Glutamatergic neuron (in vitro differentiated cells): ENCODE results near the gene PRKAR1B. TPM values are rescaled to one million over a fixed set of nuclear protein-coding genes. Genes with fewer than 3 reads are reported as not detected.

ENCODE experiments used
- DNase-seq: peaks from one replicate; pipeline ENCODE4 v3.0.0; 2022
- H3K27ac Mint-ChIP-seq: one replicate; pipeline ENCODE4 v1.8.0; 2020; ENCODE audit warnings: mild to moderate bottlenecking, mixed read lengths, inconsistent platforms; ENCODE audit not compliant: unreplicated experiment
- H3K27me3 Mint-ChIP-seq: one replicate; pipeline ENCODE4 v1.8.0; 2020; ENCODE audit warnings: mild to moderate bottlenecking, moderate library complexity, mixed read lengths, inconsistent platforms; ENCODE audit not compliant: unreplicated experiment
- H3K36me3 Mint-ChIP-seq: one replicate; pipeline ENCODE4 v1.8.0; 2020; ENCODE audit warnings: mild to moderate bottlenecking, mixed read lengths, inconsistent platforms; ENCODE audit not compliant: unreplicated experiment
- H3K4me1 Mint-ChIP-seq: one replicate; pipeline ENCODE4 v1.8.0; 2020; ENCODE audit warnings: mild to moderate bottlenecking, low read depth, mixed read lengths, inconsistent platforms; ENCODE audit not compliant: unreplicated experiment
- H3K4me3 Mint-ChIP-seq: one replicate; pipeline ENCODE4 v1.8.0; 2020; ENCODE audit warnings: mild to moderate bottlenecking, mixed read lengths, inconsistent platforms; ENCODE audit not compliant: unreplicated experiment
- H3K9me3 Mint-ChIP-seq: one replicate; pipeline ENCODE4 v1.8.0; 2020; ENCODE audit warnings: mild to moderate bottlenecking, moderate library complexity, mixed read lengths, inconsistent platforms; ENCODE audit not compliant: unreplicated experiment
- CTCF ChIP-seq: fragments of 200-600 bp; sonication (generic); IDR thresholded peaks from one replicate; pipeline ENCODE4 v1.5.0; 2021; ENCODE audit not compliant: partially characterized antibody, unreplicated experiment
- total RNA-seq: library from RNA; stranded (reverse); fragmentation: NEBNext Ultra II Directional; extraction: Animal tissue kit (Norgen Biotek cat#: 25700); gene quantifications from one replicate; pipeline ENCODE4 v1.2.1, GENCODE V29; 2021; ENCODE audit not compliant: unreplicated experiment

Gene PRKAR1B
- total RNA-seq, 1 donor from 2014 or later = 12.8 TPM

DNA sequence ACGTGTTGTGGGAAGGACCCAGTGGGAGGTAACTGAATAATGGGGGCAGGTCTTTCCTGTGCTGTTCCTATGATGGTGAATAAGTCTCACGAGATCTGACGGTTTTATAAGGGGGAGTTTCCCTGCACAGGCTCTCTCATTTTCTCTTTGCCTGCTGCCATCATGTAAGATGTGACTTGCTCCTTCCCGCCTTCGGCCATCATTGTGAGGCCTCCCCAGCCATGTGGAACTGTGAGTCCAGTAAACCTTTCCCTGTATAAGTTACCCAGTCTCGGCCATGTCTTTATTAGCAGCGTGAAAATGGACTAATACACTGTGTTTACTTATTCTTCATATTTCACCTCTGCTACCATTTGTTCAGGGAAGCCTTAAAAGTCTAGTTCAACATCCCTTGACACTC lies 2.8 kb downstream of the PRKAR1B start:
- peaks cover 23% of the 10 kb centered on the region for H3K36me3 Mint-ChIP-seq
- H3K4me3 Mint-ChIP-seq = no peak overlapping the region
- TF ChIP-seq CTCF = no peak
- H3K4me1 Mint-ChIP-seq = peaks cover 7% of the 10 kb centered on the region
- DNase-seq = no peak
- peaks cover 13% of the 10 kb centered on the region for H3K9me3 Mint-ChIP-seq
- peaks cover 10% of the 10 kb centered on the region for H3K27me3 Mint-ChIP-seq
- H3K27ac Mint-ChIP-seq = no peak overlapping the region

DNA sequence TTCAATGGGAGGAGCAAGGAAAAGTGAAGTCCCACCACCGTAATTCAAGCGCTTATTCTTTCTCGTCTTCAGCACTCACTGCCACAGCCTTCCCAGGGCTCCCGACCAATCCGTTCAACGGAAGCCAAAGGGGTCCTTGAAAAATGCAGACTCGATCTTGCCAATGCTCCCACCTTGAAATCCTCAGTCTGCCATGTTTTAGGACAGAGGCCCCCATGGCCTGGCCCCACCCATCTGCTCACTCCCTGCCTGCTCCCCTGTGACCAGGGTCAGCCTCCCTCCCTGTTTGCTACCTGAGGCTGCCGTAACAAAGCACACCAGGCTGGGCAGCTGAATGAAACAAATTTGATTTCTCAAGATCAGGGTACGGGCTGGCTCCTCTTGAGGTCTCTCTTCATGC lies 3.5 kb downstream of the PRKAR1B start:
- Mint-ChIP-seq H3K9me3 (peaks cover 13% of the 10 kb centered on the region), H3K27ac (no peak overlapping the region), H3K4me1 (peaks cover 7% of the 10 kb centered on the region), H3K27me3 (peaks cover 10% of the 10 kb centered on the region), H3K36me3 (peaks cover 23% of the 10 kb centered on the region), H3K4me3 (no peak overlapping the region)
- no peak for DNase-seq
- TF ChIP-seq CTCF = no peak

DNA sequence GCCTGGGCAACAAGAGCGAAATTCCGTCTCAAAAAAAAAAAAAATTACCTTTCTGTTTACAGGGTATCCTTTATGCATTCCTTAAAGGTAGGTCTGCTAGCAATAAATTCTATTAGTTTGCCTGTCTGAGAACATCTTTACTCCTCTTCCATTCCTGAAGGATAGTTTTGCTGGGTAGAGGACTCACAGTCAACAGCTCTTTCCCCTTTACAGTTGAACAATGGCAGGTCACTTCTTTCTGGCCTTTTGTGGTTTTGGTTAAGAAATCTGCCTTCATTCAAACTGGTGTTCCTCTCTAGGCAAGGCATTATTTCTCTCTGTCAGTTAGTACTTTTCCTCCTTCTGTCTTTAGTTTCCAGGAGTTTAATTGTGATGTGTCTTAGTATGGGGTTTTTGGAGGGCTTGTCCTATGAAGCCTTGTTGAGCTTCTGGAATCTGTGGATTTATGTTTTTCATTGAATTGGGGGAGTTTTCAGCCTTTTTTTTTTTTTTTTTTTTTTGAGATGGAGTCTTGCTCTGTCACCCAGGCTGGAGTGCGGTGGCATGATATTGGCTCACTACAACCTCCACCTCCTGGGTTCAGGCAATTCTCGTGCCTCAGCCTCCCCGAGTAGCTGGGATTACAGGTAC lies 5.3 kb downstream of the PRKAR1B start:
- DNase-seq = no peak
- peaks cover 23% of the 10 kb centered on the region for H3K36me3 Mint-ChIP-seq
- no peak for TF ChIP-seq CTCF

DNA sequence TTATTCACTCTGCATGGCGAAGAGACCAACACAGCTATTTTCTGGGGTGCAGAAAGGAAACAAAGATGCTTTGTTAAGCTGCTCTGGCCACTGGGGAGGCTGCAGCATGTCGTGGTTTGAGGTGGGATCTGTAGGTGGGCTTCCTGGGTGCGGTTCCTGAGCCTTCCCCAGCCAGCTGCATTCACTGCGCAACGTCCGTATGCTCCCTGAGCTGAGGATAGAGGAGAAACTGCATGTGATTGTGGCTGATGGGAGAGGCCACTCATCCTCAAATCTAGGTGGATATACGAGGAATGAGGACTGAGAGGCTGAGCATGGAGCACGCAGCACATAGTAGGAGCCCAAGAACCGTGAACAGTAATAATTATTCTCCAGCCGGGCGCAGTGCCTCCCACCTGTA lies 10.4 kb downstream of the PRKAR1B start:
- Mint-ChIP-seq H3K9me3 (peaks cover 9% of the 10 kb centered on the region), H3K27ac (no peak overlapping the region), H3K4me1 (no peaks in the 10 kb centered on the region), H3K4me3 (peak overlapping the region; percentile 16), H3K36me3 (peaks cover 8% of the 10 kb centered on the region), H3K27me3 (peaks cover 9% of the 10 kb centered on the region)
- no peak for TF ChIP-seq CTCF
- DNase-seq = no peak

More for the DNA sequence above, 5.3 kb downstream of the PRKAR1B start:
- Mint-ChIP-seq H3K4me3 (no peak overlapping the region), H3K27ac (no peak overlapping the region), H3K4me1 (peaks cover 2% of the 10 kb centered on the region), H3K9me3 (peaks cover 13% of the 10 kb centered on the region), H3K27me3 (peaks cover 6% of the 10 kb centered on the region)

GRCh38 chr7:716222-716621 lies 10.9 kb downstream of the PRKAR1B start:
- H3K27me3 Mint-ChIP-seq = peaks cover 9% of the 10 kb centered on the region
- H3K36me3 Mint-ChIP-seq = peaks cover 8% of the 10 kb centered on the region
- H3K4me3 Mint-ChIP-seq = peak overlapping the region; percentile 16
- H3K9me3 Mint-ChIP-seq = peaks cover 8% of the 10 kb centered on the region
- no peaks in the 10 kb centered on the region for H3K4me1 Mint-ChIP-seq
- no peak for TF ChIP-seq CTCF
- DNase-seq = no peak
- H3K27ac Mint-ChIP-seq = no peak overlapping the region
